ENCODE data around the gene COL24A1.

The COL24A1 gene

GRCh38 chr1:86068841-86069756 is 87.5 kb downstream of the COL24A1 start:
- TF ChIP-seq CTCF (IDR thresholded peaks at IDR 0.05; ENCODE audit: insufficient read depth, low read depth, low read length, missing control alignments): no peak
- no peak overlapping the region for H3K4me3 ChIP-seq (ENCODE audit: low read depth, low read length)
- no peak for DNase-seq (ENCODE audit: low read depth)

- no peak overlapping the region for H3K4me3 ChIP-seq (ENCODE audit: low read depth, low read length)
- no peak for TF ChIP-seq CTCF (IDR thresholded peaks at IDR 0.05; ENCODE audit: insufficient read depth, low read depth, low read length, missing control alignments)
These were observed 88.3 kb downstream of the COL24A1 start for GRCh38 chr1:86068271-86068721.

GRCh38 chr1:86067626-86068025 is 88.9 kb downstream of the COL24A1 start:
- H3K4me3 ChIP-seq (ENCODE audit: low read depth, low read length): no peak overlapping the region
- no peak for DNase-seq (ENCODE audit: low read depth)
- no peak for TF ChIP-seq CTCF (IDR thresholded peaks at IDR 0.05; ENCODE audit: insufficient read depth, low read depth, low read length, missing control alignments)

More at GRCh38 chr1:86068271-86068721, 88.3 kb downstream of the COL24A1 start:
- DNase-seq (ENCODE audit: low read depth): no peak

- H3K4me3 ChIP-seq (ENCODE audit: low read depth, low read length): no peak overlapping the region
- DNase-seq (ENCODE audit: low read depth): no peak
- TF ChIP-seq CTCF (IDR thresholded peaks at IDR 0.05; ENCODE audit: insufficient read depth, low read depth, low read length, missing control alignments): no peak
These were observed 91.7 kb downstream of the COL24A1 start for GRCh38 chr1:86064899-86065298.

GRCh38 chr1:86063721-86064120 is 92.9 kb downstream of the COL24A1 start:
- no peak overlapping the region for H3K4me3 ChIP-seq (ENCODE audit: low read depth, low read length)
- TF ChIP-seq CTCF (IDR thresholded peaks at IDR 0.05; ENCODE audit: insufficient read depth, low read depth, low read length, missing control alignments): no peak
- DNase-seq (ENCODE audit: low read depth): no peak

- no peak for TF ChIP-seq CTCF (IDR thresholded peaks at IDR 0.05; ENCODE audit: insufficient read depth, low read depth, low read length, missing control alignments)
- H3K4me3 ChIP-seq (ENCODE audit: low read depth, low read length): no peak overlapping the region
- no peak for DNase-seq (ENCODE audit: low read depth)
These were observed 94.1 kb downstream of the COL24A1 start for GRCh38 chr1:86062453-86062852.
